HG03439 (cell line): ENCODE data around the gene GRIK2.
"Not testable (repeated sequence)": the region's sequence is repeated elsewhere in the genome, so short reads cannot be mapped to it uniquely, and the experiment has no call there.

Source experiments
- ATAC-seq: cut with Tn5 transposase; IDR thresholded peaks from one replicate; pipeline ENCODE4 v1.9.1; 2021; ENCODE audit warnings: mild to moderate bottlenecking, moderate library complexity; ENCODE audit not compliant: unreplicated experiment

GRIK2 gene

DNA sequence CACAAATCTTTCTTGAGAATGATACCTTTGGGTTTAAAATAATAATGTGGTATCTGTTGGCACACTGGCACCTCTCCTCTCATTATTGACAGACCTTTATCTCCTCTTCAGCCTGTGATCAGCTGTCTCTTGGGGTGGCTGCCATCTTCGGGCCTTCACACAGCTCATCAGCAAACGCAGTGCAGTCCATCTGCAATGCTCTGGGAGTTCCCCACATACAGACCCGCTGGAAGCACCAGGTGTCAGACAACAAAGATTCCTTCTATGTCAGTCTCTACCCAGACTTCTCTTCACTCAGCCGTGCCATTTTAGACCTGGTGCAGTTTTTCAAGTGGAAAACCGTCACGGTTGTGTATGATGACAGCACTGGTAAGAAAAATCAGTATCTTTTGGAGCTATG, 232.8 kb downstream of the GRIK2 start:
- ATAC-seq, result no peak

DNA sequence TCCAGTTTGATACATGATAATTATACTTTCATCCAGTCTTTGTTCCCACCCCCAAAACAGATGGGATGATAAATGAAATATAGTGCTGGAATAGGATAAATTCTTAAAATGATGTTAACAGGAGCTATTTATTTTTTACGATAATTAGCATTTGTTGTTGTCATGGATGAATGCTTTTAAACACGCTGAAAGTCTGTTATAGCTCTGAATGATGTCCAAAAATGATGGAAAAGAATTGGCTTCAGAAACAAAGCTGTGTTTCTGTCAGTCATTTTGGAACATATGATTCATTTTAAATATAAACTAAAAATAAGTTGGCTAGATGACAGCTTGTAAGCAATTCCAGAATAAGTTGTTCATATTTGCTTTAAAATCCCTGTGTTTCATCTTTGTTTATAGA, 237.4 kb downstream of the GRIK2 start:
- ATAC-seq, result no peak

DNA sequence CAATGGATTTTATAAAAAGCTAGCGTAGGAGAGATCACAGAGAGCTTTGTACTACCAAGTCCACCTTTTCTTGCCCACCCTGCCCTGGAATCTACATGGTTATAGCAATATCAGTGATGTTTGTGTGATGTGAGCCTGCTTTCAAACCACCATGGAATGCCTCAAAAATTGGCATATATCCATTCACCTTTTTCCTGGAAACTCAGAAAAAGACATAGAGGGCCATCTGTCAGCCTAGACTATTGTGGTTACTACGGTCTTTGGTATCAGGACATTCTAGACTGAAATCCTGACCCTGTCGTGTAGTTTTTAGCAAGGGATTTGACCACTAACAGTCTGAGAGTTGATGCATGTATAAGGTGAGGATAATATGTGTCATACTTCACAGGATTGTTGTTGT, 239.6 kb downstream of the GRIK2 start:
- no peak for ATAC-seq

DNA sequence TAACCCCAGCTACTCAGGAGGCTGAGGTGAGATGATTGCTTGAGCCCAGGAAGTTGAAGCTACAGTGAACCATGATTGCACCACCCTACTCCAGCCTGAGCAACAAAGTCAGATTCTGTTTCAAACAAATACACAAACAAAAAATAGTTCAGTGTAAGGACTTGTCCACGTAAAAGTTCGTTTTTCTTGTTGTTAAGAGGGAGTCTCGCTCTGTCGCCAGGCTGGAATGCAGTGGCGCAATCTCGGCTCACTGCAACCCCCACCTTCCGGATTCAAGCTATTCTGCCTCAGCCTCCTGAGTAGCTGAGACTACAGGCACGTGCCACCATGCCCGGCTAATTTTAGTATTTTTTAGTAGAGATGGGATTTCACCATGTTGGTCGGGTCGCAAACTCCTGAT, 245.4 kb downstream of the GRIK2 start:
- ATAC-seq, result not testable (repeated sequence)

DNA sequence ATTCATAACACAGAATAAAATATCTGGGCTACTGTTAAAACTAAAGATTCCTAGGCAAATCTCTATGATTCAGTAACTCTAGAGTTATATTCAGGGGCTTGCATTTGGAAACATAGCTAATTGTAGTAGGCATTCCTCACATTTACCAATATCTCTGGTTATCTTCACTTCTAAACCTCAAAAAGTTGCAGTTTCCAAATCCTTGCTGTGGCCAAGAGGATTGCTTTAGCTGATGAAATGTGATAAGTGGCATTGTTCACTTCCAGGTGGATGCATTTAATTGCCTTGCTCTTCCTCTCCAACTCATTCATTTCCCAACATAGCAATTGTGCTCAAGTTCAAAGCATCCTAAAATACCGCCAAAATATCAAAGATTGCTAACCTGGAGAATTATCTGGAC, 246.6 kb downstream of the GRIK2 start:
- ATAC-seq, result no peak

DNA sequence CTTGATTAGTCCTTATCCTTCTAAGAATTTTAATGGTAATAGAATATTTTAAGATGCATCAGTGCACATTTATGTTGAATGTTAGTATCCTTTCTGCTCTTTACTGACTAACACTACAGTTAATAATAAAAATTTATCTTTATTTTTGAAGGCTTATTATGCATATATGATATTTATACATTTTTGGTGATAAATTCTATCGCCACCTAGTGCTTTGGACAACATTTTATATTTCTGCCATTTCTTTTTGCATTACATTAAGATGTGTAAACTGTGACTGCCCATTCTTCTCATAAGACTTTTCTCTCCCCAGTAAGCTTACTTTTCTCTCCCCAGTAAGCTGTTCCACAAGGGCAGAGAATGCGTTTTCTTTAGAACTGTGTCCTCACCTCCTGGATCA, 252.3 kb downstream of the GRIK2 start:
- ATAC-seq, result no peak

DNA sequence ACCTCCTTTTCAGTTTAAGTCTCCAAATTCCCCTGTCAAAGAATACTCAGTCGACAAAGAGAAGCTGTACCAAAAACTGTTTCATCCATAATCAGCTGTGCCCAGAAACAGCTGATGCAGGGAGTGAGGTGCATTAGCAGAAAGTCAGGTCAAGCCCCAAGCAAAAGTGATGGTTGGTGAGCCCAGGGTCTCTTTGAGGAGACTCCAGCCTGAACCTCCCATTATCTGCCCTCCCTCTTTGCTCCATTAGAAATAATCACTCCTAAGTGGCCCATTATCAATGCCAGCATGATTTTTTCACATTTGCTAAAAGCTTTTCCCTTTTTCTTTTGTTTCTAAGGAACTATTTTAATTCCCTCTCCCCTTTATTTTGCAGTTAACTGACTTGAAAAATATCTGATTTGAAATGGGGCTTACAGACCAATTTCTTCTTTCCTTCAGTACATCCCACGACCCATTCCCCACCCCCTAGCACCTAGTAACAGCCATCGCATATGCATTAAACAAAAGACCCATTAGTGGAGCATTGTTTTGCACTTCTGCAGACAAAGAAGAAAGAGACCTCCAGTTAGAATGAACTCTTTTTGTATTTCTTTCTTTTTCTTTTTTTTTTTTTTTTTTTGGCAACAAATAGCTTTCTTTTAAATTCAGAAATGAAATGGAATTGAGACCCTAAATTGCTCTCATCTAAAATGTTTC, 257.0 kb downstream of the GRIK2 start:
- ATAC-seq, result no peak

DNA sequence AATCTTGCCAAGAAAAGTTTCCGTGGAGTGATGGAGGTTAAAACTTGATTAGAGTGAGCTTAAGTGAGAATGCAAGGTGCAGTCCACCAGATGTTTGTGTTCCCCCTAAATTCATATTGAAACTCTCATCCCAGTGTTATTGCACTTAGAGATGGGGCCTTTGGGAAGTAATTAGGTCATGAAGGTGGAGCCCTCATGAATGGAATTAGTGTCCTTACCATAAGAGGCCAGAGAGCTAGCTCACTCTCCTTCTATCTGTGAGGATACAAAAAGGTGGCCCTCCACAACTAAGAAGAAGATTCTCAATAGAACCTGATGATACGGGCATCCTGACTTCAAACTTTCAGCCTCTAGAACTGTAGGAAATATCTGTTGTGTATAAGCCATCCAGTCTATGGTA, 258.6 kb downstream of the GRIK2 start:
- no peak for ATAC-seq

DNA sequence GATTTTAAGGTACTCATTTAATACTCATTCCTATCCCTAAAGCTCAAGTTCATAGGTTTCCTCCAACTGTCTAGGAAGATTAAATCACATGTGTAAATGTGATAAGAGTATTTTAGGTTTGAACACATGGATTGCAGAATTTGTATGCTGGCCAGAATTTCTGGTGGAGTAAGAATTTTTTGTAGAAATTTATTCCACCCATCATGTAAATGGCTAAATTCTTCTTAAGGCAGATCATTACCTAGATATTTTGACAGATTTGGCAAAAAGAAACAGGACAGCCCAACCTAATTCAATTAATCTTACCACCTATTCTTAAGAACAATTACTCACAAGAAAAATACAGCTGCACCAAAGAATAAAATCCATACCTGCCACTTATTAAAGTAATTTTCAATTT, 261.6 kb downstream of the GRIK2 start:
- no peak for ATAC-seq

DNA sequence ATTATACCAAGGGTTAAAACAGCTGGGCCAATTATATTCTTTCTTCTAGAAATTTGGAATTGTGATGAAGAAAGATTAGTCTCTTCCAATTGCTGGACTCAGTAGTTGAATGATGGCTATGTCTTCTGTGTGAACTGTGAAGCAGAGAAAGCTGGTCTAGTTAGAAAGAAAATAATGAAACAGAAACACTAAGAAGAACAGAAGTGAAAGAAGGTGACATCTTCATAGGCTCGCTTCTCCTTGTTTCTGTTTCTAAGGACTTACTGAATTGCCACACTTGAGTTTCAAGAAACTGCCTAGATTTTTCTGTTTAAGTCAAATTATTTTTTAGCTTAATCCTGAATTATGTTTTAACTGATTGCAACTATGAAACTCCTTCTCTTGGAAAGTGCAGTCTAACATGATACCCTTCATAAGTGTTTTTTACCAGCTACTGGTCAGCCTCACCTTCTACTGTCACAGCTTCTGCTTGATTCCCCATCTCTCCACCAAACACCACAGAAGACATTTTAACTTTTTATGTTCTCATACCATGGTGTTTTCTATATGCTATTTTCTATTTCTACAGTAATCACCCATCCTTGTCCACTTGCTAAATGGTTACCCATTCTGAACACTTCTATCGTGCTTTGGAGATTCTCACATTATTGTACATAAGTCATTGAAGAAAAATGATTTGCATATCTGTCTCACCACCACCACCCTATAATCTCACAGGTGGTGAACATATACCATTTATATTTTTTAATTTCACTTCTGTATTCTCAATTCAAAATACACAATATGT, 268.8 kb downstream of the GRIK2 start:
- ATAC-seq, result peak; percentile 91

DNA sequence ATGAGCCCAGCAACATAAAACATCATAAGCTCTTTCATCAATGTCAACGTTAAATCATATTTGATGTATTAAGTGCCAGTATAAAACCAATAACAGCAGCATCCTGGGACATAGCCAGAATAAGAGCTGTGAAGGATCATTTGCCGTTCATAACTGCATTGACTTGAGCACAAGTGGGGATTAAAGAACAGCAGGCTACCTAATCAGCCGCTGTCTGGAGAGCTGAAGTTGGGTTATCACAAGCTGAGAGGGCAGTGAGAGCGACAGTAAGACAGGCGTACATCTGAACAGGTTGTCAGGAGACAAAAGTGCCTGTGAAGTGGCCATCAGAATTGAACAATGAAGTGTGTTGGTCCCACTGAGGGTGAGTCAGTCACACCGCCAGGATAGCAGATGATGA, 269.6 kb downstream of the GRIK2 start:
- no peak for ATAC-seq

DNA sequence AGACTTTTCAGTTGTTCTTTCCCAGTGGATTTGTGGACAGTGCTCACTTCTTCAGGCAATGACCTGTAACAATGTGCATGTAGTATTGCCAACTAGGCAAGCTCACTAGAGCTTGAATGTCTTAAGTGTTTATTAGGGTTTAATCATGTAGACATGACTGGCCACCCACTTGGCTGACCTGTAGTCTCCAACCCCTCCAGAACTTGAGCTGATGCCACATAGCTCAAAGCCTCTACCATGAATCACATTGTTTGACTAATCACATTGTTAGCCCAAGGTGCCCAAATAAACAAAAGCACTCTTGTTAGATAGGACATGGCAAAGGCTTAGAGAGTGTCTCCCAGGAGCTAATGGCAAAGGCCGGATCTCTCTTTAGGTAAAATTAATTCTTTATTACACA, 272.7 kb downstream of the GRIK2 start:
- no peak for ATAC-seq

DNA sequence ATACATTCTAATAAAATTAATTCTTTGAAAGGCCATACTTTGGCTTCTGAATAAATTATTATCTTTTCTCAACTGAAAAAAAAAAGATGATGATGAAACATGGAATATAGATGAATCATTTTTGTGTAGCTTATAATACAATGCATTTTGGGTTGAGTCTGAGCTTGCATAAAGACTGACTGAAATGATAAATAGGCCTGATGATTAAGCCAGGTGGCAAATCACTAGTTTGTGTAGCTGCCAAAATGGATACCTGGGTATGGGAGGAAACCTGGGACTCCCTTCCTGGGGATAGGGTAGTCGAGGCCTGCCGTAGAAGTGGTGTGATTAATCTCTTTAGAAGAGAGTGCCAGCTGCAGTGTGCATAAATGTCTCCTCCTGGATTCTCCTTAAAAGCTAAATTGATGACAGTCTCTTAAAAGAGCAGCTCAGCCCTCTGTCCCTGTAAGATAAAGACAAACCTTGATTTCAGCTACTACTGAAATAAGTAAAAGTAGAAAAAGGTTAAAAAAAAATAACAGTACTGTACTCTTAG, 275.1 kb downstream of the GRIK2 start:
- ATAC-seq, result no peak

DNA sequence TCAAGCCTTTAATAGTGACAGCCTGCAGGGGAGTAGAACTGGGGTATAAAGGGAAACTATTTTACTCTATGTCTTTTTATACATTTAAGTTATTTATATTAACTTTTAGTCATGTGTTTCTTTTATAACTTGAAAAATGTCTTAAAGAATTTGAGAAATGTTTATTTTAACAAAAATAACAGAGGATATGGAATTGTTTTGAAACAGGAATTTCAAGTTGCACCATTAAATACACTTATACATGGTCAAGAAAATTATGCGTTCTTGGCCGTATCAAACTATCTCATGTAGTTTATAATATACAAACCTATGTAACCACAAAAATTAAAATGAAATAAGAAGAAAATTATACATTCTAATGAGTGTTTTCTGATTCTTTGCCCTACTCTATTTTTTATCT, 282.7 kb downstream of the GRIK2 start:
- no peak for ATAC-seq

DNA sequence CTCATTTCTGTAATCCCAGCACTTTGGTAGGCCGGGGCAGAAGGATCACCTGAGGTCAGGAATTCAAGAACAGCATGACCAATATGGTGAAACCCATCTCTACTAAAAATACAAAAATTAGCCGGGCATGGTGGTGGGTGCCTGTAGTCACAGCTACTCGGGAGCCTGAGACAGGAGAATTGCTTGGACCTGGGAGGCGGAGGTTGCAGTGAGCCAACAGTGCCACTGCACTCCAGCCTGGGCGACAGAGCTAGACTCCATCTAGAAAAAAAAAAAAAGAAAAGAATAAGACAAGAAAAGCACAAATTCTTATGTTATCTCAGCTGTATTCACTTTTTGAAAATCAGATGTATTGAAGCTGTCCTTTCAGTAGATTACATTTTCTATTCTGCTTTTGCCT, 289.4 kb downstream of the GRIK2 start:
- ATAC-seq, result no peak

DNA sequence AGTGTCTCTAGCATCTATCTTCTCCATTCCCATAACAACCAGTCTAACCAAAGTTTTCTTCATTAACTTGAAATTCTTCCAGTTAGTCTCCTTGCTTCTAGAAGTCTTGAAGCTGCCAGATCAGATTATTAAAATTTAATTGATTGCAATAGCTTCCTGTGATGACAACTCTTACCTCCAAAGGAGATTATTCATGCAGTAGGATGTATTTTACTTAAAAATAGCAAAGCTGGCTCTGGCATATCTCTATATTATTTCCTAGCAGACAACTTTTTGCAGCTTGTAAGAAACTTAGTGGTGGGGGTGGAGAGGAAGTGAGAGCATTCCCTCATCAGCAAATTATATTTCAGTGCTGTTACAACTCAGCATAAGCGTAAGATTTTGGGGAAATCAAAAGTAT, 290.4 kb downstream of the GRIK2 start:
- ATAC-seq, result no peak

DNA sequence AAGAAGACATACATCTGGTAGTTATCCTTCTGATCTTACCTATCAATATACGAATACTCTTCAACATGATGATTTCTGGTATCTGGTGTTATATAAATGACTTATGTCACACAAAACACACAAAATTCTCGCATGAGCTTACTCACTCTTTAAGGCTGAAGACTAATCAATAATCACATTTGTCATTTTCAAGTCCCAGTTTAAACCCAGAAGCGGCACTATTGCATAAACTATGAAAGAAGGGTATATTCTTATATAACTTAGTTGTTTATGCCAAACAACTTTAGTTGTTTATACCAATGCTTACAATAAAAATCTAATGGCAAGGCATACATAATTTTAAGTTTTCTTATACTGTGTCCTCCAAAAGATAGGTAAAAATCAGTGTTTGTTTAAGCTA, 293.1 kb downstream of the GRIK2 start:
- ATAC-seq, result no peak

DNA sequence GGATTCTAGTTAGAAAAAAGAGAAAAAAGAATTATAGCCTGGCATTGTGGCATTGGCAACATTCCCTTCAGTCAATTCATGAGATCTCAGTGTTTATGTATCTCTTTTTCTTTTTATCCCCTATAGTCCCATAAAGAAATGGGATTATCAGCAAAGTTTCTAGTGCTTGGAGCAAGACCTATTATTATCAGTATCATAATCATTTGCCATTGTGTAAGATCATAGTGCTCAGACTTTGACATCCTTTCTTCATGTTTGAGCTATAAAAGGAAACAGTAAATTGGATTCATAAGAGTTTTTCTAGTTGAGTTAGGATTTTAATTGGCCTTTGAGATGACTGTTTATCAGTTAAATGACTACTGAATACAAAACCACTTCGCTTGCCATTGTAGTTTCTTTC, 295.6 kb downstream of the GRIK2 start:
- ATAC-seq, result no peak

DNA sequence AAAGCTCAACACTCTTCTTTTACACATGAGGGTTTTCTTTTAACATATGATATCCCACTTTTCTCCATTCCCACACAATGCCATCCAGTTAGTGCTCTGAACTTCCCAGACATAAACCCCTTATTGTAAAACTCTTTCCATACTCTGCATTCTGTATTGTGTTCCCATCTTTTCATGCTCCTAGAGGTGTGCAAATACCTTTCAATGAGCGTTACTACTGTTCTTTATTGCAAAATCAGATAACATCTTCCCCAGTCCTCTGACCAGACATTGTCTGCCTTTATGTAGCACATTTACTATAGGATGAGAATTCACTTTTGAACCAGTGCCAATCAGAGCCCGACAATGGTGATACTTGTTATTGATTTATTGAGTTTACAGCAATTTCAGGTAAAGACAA, 296.2 kb downstream of the GRIK2 start:
- no peak for ATAC-seq

DNA sequence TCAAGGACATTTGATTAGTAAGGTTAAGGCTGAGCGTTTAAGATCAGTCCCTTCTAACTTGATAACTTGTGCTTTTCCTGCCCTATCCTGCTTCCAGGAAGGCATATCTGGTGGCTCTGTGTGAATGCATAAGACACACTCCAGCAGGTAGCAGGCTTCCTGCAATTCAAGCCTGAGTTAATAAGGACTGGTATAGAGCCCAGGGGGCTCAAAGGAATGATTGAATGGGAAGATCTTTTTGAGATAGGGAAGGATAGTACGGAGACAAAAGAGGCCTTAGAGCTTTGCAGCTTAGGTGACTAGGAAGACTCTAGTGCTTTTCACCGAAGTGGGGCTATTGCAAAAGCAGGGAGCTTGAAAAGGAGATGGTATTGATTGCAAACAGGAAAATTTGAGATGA, 307.1 kb downstream of the GRIK2 start:
- ATAC-seq, result no peak

DNA sequence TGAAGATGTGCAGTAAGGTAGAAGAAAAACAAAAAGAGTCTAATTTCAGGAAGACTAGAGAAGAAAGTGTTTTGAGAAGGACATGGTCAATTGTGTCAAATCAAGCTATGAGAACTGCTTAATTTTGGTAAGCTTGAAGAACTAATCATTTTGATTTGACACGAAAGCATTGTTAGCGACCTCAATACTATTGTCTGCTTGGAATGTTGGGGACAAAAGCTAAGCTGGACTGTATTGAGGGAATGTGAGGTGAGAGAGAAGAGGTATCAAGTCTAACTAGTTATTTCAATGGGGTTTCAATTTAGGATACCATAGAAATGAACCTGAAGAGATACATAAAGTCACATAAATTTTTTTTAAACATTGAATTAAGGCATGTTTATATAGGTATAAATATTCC, 309.8 kb downstream of the GRIK2 start:
- ATAC-seq, result no peak

DNA sequence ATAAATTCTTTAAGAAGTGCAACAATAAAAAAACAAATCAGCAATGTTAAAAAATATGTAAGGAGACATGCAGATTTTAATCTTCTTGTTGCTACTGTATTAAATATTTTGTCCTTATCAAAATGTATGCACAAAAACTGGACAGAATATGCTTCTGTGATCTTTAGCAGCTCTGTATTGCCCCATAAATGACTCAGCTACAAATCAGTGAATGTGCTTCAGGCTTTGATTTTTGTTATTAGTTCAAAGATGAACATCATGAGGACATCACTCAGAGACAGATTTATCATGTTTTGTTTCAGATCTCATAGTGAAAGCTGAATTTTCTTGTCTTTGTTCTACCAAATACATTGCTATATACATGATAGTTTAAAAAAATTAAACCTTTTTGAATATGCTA, 312.4 kb downstream of the GRIK2 start:
- ATAC-seq, result no peak
